ENCODE measurements around the gene MRPS12.

MRPS12 gene

GRCh38 chr19:38899447-38900201 lies 31.1 kb upstream of the MRPS12 start, which contains the start of the genes NFKBIB and SIRT2:
Gene NFKBIB, plus strand, starts transcription at chr19:38899969. Its CDS starts 64 bp downstream, at chr19:38900033.
Gene SIRT2, minus strand, starts transcription at chr19:38899618. Its CDS starts 97 bp downstream, at chr19:38899521.
- H3K9me3 ChIP-seq (ENCODE audit: low read length), result no peaks in the 10 kb centered on the region
- no peaks in the 10 kb centered on the region for H3K36me3 ChIP-seq (ENCODE audit: insufficient read depth, low read length)
- H3K4me1 ChIP-seq (ENCODE audit: insufficient read depth, low read length), result peaks cover 31% of the 10 kb centered on the region
- H3K27ac ChIP-seq (ENCODE audit: low read depth, low read length), result peak within 1 kb of the TSS; percentile 85
- H3K9ac ChIP-seq (ENCODE audit: low read length), result peak within 1 kb of the TSS; percentile 87
- H3K27me3 ChIP-seq (ENCODE audit: control insufficient read depth in 1 of 2, insufficient read depth in 2 of 2, low read length in 2 of 2), result no peaks in the 10 kb centered on the region
- H3K4me3 ChIP-seq (ENCODE audit: low read depth in 1 of 2, low read length in 2 of 2), result peak within 1 kb of the TSS; percentile 88 to 97

DNA sequence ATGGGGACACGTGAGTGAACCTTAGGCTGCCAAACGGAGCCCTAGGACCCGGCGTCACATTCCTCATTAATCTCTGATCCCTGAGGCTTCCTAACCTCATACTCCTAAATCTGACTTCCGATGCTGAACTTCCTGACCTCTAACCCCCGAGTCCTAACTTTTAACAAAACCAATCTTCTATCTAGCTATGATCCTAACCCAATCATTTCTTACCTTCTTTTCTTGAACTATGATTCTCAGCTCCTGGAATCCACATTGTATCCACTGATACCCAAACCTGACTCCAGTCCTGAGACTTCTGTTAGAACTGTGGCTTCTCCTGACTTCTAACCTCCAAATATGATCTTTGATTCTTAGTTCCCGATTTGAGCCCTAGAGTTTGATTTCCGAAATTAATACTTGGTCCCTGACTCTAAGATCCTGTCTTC lies 30.5 kb upstream of the MRPS12 start:
- Histone ChIP-seq H3K4me3 (ENCODE audit: low read depth in 1 of 2, low read length in 2 of 2) (peak overlapping the region; percentile 87 to 88), H3K27me3 (ENCODE audit: control insufficient read depth in 1 of 2, insufficient read depth in 2 of 2, low read length in 2 of 2) (no peaks in the 10 kb centered on the region), H3K27ac (ENCODE audit: low read depth, low read length) (peak overlapping the region; percentile 85), H3K36me3 (ENCODE audit: insufficient read depth, low read length) (peaks cover 5% of the 10 kb centered on the region), H3K9ac (ENCODE audit: low read length) (peak overlapping the region; percentile 87), H3K4me1 (ENCODE audit: insufficient read depth, low read length) (peaks cover 31% of the 10 kb centered on the region), H3K9me3 (ENCODE audit: low read length) (no peaks in the 10 kb centered on the region)

DNA sequence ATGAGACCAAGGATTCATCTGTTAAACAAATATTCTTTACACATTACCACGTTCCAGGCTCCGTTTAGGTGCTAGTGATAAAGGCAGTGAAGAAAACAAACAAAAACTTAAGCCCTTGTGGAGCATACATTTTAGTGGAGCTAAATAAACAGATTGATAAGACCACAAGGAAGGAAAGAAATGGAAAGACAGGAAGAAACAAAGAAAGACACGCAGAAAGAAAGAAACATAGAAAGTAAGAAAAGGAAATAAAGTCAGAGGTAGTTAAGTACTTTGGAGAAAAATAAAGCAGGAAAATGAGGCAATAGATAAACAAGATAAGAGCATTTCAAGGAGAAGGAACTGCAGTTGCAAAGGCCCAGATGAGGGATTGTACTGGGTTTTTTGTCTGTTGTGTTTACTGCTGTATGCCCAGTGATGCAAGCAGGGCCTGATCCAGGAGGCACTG lies 30.0 kb upstream of the MRPS12 start:
- Histone ChIP-seq H3K4me1 (ENCODE audit: insufficient read depth, low read length) (peaks cover 31% of the 10 kb centered on the region), H3K36me3 (ENCODE audit: insufficient read depth, low read length) (peaks cover 10% of the 10 kb centered on the region), H3K4me3 (ENCODE audit: low read depth in 1 of 2, low read length in 2 of 2) (peak overlapping the region; percentile 9 to 88), H3K27ac (ENCODE audit: low read depth, low read length) (no peak overlapping the region), H3K27me3 (ENCODE audit: control insufficient read depth in 1 of 2, insufficient read depth in 2 of 2, low read length in 2 of 2) (no peaks in the 10 kb centered on the region), H3K9me3 (ENCODE audit: low read length) (no peaks in the 10 kb centered on the region), H3K9ac (ENCODE audit: low read length) (peak overlapping the region; percentile 87)

DNA sequence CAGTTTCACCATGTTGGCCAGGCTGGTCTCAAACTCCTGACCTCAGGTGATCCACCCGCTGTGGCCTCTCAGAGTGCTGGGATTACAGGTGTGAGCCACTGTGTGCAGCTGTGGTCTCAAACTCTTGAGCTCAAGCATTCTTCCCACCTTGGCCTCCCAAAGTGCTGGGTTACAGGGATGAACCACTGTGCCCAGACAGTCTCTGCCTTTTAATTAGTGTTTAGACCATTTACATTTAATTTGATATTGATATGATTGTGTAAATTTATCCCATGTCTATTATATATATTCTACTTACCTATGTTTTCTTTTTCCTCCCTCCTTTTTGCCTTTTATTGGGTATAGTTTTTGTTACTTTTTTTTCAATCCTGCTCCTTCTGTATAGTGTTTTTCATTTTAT lies 29.1 kb upstream of the MRPS12 start:
- no peak overlapping the region for H3K27ac ChIP-seq (ENCODE audit: low read depth, low read length)
- H3K27me3 ChIP-seq (ENCODE audit: control insufficient read depth in 1 of 2, insufficient read depth in 2 of 2, low read length in 2 of 2), result no peaks in the 10 kb centered on the region
- peaks cover 27% of the 10 kb centered on the region for H3K4me1 ChIP-seq (ENCODE audit: insufficient read depth, low read length)
- H3K4me3 ChIP-seq (ENCODE audit: low read depth in 1 of 2, low read length in 2 of 2), result no peak overlapping the region
- H3K9ac ChIP-seq (ENCODE audit: low read length), result no peak overlapping the region
- H3K36me3 ChIP-seq (ENCODE audit: insufficient read depth, low read length), result peaks cover 13% of the 10 kb centered on the region
- no peaks in the 10 kb centered on the region for H3K9me3 ChIP-seq (ENCODE audit: low read length)

- H3K27me3 ChIP-seq (ENCODE audit: control insufficient read depth in 1 of 2, insufficient read depth in 2 of 2, low read length in 2 of 2), result no peaks in the 10 kb centered on the region
- H3K27ac ChIP-seq (ENCODE audit: low read depth, low read length), result no peak overlapping the region
- H3K36me3 ChIP-seq (ENCODE audit: insufficient read depth, low read length), result peaks cover 26% of the 10 kb centered on the region
- no peaks in the 10 kb centered on the region for H3K9me3 ChIP-seq (ENCODE audit: low read length)
- no peak overlapping the region for H3K9ac ChIP-seq (ENCODE audit: low read length)
- H3K4me3 ChIP-seq (ENCODE audit: low read depth in 1 of 2, low read length in 2 of 2), result no peak overlapping the region
- H3K4me1 ChIP-seq (ENCODE audit: insufficient read depth, low read length), result peaks cover 9% of the 10 kb centered on the region
These were observed 25.9 kb upstream of the MRPS12 start for GRCh38 chr19:38904581-38905539.

- Histone ChIP-seq H3K27ac (ENCODE audit: low read depth, low read length) (no peak overlapping the region), H3K9me3 (ENCODE audit: low read length) (no peaks in the 10 kb centered on the region), H3K9ac (ENCODE audit: low read length) (no peak overlapping the region), H3K4me1 (ENCODE audit: insufficient read depth, low read length) (peaks cover 3% of the 10 kb centered on the region), H3K27me3 (ENCODE audit: control insufficient read depth in 1 of 2, insufficient read depth in 2 of 2, low read length in 2 of 2) (no peaks in the 10 kb centered on the region), H3K4me3 (ENCODE audit: low read depth in 1 of 2, low read length in 2 of 2) (no peak overlapping the region), H3K36me3 (ENCODE audit: insufficient read depth, low read length) (peaks cover 26% of the 10 kb centered on the region)
These were observed 25.1 kb upstream of the MRPS12 start for GRCh38 chr19:38905620-38906019.

DNA sequence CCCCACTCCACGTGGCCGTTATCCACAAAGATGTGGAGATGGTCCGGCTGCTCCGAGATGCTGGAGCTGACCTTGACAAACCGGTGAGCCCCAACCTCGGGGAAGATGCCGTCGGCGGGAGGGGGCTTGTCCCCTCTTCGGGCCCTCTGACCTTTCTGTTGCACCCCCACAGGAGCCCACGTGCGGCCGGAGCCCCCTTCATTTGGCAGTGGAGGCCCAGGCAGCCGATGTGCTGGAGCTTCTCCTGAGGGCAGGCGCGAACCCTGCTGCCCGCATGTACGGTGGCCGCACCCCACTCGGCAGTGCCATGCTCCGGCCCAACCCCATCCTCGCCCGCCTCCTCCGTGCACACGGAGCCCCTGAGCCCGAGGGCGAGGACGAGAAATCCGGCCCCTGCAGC lies 23.5 kb upstream of the MRPS12 start:
- Histone ChIP-seq H3K9me3 (ENCODE audit: low read length) (no peaks in the 10 kb centered on the region), H3K9ac (ENCODE audit: low read length) (no peak overlapping the region), H3K4me3 (ENCODE audit: low read depth in 1 of 2, low read length in 2 of 2) (no peak overlapping the region), H3K27ac (ENCODE audit: low read depth, low read length) (no peak overlapping the region), H3K4me1 (ENCODE audit: insufficient read depth, low read length) (no peaks in the 10 kb centered on the region), H3K36me3 (ENCODE audit: insufficient read depth, low read length) (peaks cover 26% of the 10 kb centered on the region), H3K27me3 (ENCODE audit: control insufficient read depth in 1 of 2, insufficient read depth in 2 of 2, low read length in 2 of 2) (peaks cover 0 to 11% of the 10 kb centered on the region in 2 donors)

DNA sequence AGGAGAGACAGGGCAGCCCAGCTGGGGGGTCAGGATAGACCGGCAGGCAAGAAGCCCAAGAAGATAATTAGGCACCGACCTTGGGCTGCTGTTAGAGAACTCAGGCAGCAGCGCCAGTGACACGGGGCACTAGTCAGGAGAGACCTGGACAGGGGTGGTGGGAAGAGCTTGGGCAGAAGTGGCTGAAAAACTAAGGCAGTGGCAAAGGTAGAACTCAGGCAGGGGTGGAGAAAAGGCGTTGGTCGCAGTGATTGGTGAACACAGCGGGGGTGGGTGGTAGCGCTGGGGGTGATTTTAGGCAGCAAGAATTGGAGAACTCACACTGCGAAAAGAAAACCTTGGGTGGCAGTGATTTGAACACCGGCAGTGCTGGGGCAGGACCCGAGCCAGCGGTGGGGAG lies 23.1 kb upstream of the MRPS12 start:
- no peak overlapping the region for H3K9ac ChIP-seq (ENCODE audit: low read length)
- peaks cover 26% of the 10 kb centered on the region for H3K36me3 ChIP-seq (ENCODE audit: insufficient read depth, low read length)
- no peaks in the 10 kb centered on the region for H3K9me3 ChIP-seq (ENCODE audit: low read length)
- no peak overlapping the region for H3K4me3 ChIP-seq (ENCODE audit: low read depth in 1 of 2, low read length in 2 of 2)
- H3K27ac ChIP-seq (ENCODE audit: low read depth, low read length), result no peak overlapping the region
- H3K27me3 ChIP-seq (ENCODE audit: control insufficient read depth in 1 of 2, insufficient read depth in 2 of 2, low read length in 2 of 2), result peaks cover 0 to 11% of the 10 kb centered on the region in 2 donors
- no peaks in the 10 kb centered on the region for H3K4me1 ChIP-seq (ENCODE audit: insufficient read depth, low read length)

DNA sequence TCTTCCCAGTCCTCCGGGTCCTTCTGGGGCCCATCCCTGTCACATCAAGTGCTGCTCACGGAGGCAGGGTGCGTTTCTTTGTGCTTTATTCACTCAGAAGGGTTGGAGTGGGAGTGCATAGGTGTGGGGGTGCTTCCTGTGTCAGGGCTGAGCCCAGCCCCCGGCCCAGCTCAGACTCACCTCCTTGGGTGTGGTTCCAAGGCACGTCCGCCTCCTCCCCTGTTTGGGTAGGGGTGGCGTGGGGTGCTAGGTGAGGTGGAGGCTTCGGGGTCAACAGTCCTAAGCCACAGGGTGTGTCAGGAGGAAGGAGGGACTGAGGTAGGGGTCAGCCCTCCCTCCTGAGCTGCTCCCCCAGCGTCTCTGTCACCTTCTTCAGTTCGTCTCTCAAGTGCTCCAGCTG lies 21.8 kb upstream of the MRPS12 start:
- H3K27me3 ChIP-seq (ENCODE audit: control insufficient read depth in 1 of 2, insufficient read depth in 2 of 2, low read length in 2 of 2), result peaks cover 0 to 11% of the 10 kb centered on the region in 2 donors
- no peak overlapping the region for H3K9ac ChIP-seq (ENCODE audit: low read length)
- H3K9me3 ChIP-seq (ENCODE audit: low read length), result no peaks in the 10 kb centered on the region
- H3K36me3 ChIP-seq (ENCODE audit: insufficient read depth, low read length), result peaks cover 26% of the 10 kb centered on the region
- H3K4me3 ChIP-seq (ENCODE audit: low read depth in 1 of 2, low read length in 2 of 2), result no peak overlapping the region
- H3K4me1 ChIP-seq (ENCODE audit: insufficient read depth, low read length), result no peaks in the 10 kb centered on the region
- no peak overlapping the region for H3K27ac ChIP-seq (ENCODE audit: low read depth, low read length)

GRCh38 chr19:38910488-38910887 lies 20.3 kb upstream of the MRPS12 start:
- Histone ChIP-seq H3K27ac (ENCODE audit: low read depth, low read length) (no peak overlapping the region), H3K4me3 (ENCODE audit: low read depth in 1 of 2, low read length in 2 of 2) (no peak overlapping the region), H3K9me3 (ENCODE audit: low read length) (no peaks in the 10 kb centered on the region), H3K27me3 (ENCODE audit: control insufficient read depth in 1 of 2, insufficient read depth in 2 of 2, low read length in 2 of 2) (peaks cover 0 to 11% of the 10 kb centered on the region in 2 donors), H3K4me1 (ENCODE audit: insufficient read depth, low read length) (no peaks in the 10 kb centered on the region), H3K9ac (ENCODE audit: low read length) (no peak overlapping the region), H3K36me3 (ENCODE audit: insufficient read depth, low read length) (peaks cover 19% of the 10 kb centered on the region)

DNA sequence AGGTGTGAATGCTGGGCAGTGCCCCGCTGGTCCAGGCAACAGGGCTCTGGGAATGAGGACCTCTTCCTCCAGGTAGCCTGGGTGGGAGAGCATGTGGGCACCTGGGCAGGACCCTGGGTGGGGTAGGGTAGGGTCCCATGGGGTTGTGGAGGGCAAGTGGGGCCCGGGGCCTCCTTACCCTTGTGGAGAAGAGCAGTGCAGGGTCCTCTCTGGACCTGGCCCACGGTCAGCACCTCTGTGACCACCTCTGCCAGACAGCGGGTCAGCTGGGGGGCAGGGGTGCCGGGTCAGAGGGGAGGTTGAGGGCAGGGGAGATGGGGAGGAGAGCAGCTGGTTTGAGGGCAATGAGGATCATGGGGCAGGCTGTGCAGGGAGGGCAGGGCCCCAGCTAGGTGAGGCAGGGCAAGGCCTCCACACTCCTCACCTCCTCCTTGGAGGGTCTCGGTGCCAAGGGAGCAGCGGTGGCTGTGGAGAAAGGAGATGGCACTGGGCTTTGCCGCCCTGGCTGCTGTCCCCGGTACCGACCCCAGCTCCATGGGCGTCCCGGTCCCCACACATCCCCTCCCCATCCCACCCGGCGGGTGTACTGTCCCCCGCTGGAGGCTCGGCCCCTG lies 19.2 kb upstream of the MRPS12 start:
- Histone ChIP-seq H3K27ac (ENCODE audit: low read depth, low read length) (no peak overlapping the region), H3K9me3 (ENCODE audit: low read length) (no peaks in the 10 kb centered on the region), H3K4me3 (ENCODE audit: low read depth in 1 of 2, low read length in 2 of 2) (no peak overlapping the region), H3K9ac (ENCODE audit: low read length) (no peak overlapping the region), H3K27me3 (ENCODE audit: control insufficient read depth in 1 of 2, insufficient read depth in 2 of 2, low read length in 2 of 2) (peaks cover 0 to 11% of the 10 kb centered on the region in 2 donors), H3K36me3 (ENCODE audit: insufficient read depth, low read length) (peaks cover 15% of the 10 kb centered on the region), H3K4me1 (ENCODE audit: insufficient read depth, low read length) (no peaks in the 10 kb centered on the region)

Data from muscle layer of colon (tissue), 2 donors.